ENCODE measurements around the gene DNAH10. TPM values are rescaled to one million over a fixed set of nuclear protein-coding genes. Genes with fewer than 3 reads are reported as not detected.
A peak's percentile ranks its signal among the peaks of the same experiment; 100 is the strongest.

Gene DNAH10
- total RNA-seq, 1 experiment from 2014 or later: 0.17 TPM

DNA sequence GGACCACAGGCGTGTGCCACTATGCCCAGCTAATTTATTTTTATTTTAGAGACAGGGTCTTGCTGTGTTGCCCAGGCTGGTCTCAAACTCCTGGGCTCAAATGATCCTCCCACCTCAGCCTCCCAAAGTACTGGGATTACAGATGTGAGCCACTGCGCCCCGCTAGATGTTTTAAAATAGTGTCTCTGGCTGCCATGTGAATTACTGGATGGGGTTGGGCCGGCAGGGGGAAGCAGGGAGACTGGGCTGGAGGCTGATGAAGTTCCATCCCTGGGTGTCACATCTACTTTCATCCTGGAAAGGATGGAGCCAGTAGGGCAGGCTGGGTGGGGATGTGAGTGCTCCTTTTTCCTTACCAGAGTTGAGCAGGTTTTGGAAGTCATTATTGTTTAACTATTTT, 46.1 kb downstream of the DNAH10 start:
- H3K27ac ChIP-seq (ENCODE audit: insufficient read length, low read depth, low read length): no peak overlapping the region
- H3K56ac ChIP-seq (ENCODE audit: insufficient read length, low read depth, low read length): no peak overlapping the region
- no peak overlapping the region for H2BK12ac ChIP-seq (ENCODE audit: insufficient read length, low read depth, low read length)
- no peaks in the 10 kb centered on the region for H3K27me3 ChIP-seq (ENCODE audit: insufficient read depth, low read length)
- peak; percentile 68 for DNase-seq
- H3K79me2 ChIP-seq (ENCODE audit: insufficient read depth, low read length): no peaks in the 10 kb centered on the region
- no peak overlapping the region for H2AFZ ChIP-seq (ENCODE audit: low read length)
- H3K79me1 ChIP-seq (ENCODE audit: insufficient read depth, low read depth, low read length, poor library complexity, severe bottlenecking): no peaks in the 10 kb centered on the region
- no peaks in the 10 kb centered on the region for H3K9me3 ChIP-seq (ENCODE audit: control insufficient read depth, low read depth, low read length)
- TF ChIP-seq, protein P1, sequence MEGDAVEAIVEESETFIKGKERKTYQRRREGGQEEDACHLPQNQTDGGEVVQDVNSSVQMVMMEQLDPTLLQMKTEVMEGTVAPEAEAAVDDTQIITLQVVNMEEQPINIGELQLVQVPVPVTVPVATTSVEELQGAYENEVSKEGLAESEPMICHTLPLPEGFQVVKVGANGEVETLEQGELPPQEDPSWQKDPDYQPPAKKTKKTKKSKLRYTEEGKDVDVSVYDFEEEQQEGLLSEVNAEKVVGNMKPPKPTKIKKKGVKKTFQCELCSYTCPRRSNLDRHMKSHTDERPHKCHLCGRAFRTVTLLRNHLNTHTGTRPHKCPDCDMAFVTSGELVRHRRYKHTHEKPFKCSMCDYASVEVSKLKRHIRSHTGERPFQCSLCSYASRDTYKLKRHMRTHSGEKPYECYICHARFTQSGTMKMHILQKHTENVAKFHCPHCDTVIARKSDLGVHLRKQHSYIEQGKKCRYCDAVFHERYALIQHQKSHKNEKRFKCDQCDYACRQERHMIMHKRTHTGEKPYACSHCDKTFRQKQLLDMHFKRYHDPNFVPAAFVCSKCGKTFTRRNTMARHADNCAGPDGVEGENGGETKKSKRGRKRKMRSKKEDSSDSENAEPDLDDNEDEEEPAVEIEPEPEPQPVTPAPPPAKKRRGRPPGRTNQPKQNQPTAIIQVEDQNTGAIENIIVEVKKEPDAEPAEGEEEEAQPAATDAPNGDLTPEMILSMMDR (conservative IDR thresholded peaks at IDR 0.05): peak; percentile 64
- no peaks in the 10 kb centered on the region for H4K20me1 ChIP-seq (ENCODE audit: control insufficient read depth, insufficient read depth, insufficient read length)
- no peaks in the 10 kb centered on the region; a peak in 1 of 5 replicates for H3K9me3 Mint-ChIP-seq
- peaks cover 0 to 5% of the 10 kb centered on the region in 2 experiments; a peak in 3 of 4 replicates for H3K4me1 Mint-ChIP-seq
- peak overlapping the region; percentile 23 for H3K4me2 ChIP-seq (ENCODE audit: insufficient read depth, insufficient read length, low read length)
- no peak overlapping the region for H2BK20ac ChIP-seq (ENCODE audit: low read depth, low read length, poor library complexity, severe bottlenecking)
- H3K4ac ChIP-seq (ENCODE audit: low read depth, low read length): no peak overlapping the region
- H3K23me2 ChIP-seq (ENCODE audit: insufficient read length, low read depth, low read length, poor library complexity, severe bottlenecking): no peaks in the 10 kb centered on the region
- no peak overlapping the region for H2BK120ac ChIP-seq (ENCODE audit: low read depth, low read length, poor library complexity, severe bottlenecking)
- no peak overlapping the region for H3K4me3 Mint-ChIP-seq
- no peak overlapping the region for H2BK5ac ChIP-seq (ENCODE audit: insufficient read length, low read length)
- no peak overlapping the region for H2AK5ac ChIP-seq (ENCODE audit: insufficient read length, low read length)
- H3K14ac ChIP-seq (ENCODE audit: insufficient read depth, low read length): no peak overlapping the region
- H4K5ac ChIP-seq (ENCODE audit: insufficient read length, low read depth, low read length): no peak overlapping the region
- no peak overlapping the region for H2BK15ac ChIP-seq (ENCODE audit: low read depth, low read length)
- H3K23ac ChIP-seq (ENCODE audit: insufficient read length, low read depth, low read length): no peak overlapping the region
- H4K8ac ChIP-seq (replicated peaks; ENCODE audit: insufficient read length, low read depth, low read length): no peak overlapping the region
- H3K4me1 ChIP-seq (ENCODE audit: insufficient read depth, low read length): no peaks in the 10 kb centered on the region
- no peak overlapping the region for H3K9ac ChIP-seq (ENCODE audit: extremely low read depth, insufficient read length, low read length)
- H3K36me3 Mint-ChIP-seq (ENCODE audit: insufficient read depth in 1 of 3, low read depth in 3 of 3): no peaks in the 10 kb centered on the region; a peak in 1 of 7 replicates
- WGBS (ENCODE audit: extremely low coverage, insufficient read length, low lambda C conversion rate): no CpG with 5 or more reads among the region's 4 CpGs
- H4K91ac ChIP-seq (ENCODE audit: insufficient read length, low read depth, low read length): no peak overlapping the region
- peaks cover 63% of the 10 kb centered on the region for H3K27me3 Mint-ChIP-seq (ENCODE audit: low read depth)
- no peak overlapping the region for H3K18ac ChIP-seq (ENCODE audit: insufficient read length, low read depth, low read length)
- no peak overlapping the region for H3T11ph ChIP-seq (ENCODE audit: low read length)
- no peak overlapping the region for H3K27ac Mint-ChIP-seq

Measured in H9 (cell line).